Mucosa of descending colon (tissue), 3 donors: ENCODE results near the gene NXT2. TPM values are rescaled to one million over a fixed set of nuclear protein-coding genes. Genes with fewer than 3 reads are reported as not detected.

Source experiments
- ATAC-seq: fragments of 200-7000 bp; cut with Tn5 transposase; one replicate; pipeline ENCODE4 v1.9.1; 2020; ENCODE audit warnings: mild to moderate bottlenecking, moderate library complexity
- DNase-seq, 3 donors: peaks; one replicate each; pipeline ENCODE4 v3.0.0-alpha.2; 2020
- H3K36me3 ChIP-seq: fragments of 200-600 bp; one replicate; pipeline ENCODE4 v1.8.0; 2021; ENCODE audit warnings: low read depth, mild to moderate bottlenecking
- H3K4me1 ChIP-seq: fragments of 200-600 bp; one replicate; pipeline ENCODE4 v1.8.0; 2021; ENCODE audit warnings: low read depth, mild to moderate bottlenecking
- H3K4me3 ChIP-seq: fragments of 200-600 bp; one replicate; pipeline ENCODE4 v1.8.0; 2021; ENCODE audit warnings: mild to moderate bottlenecking
- H3K9me3 ChIP-seq: fragments of 200-600 bp; one replicate; pipeline ENCODE4 v1.8.0; 2021; ENCODE audit warnings: mild to moderate bottlenecking
- intact Hi-C, 2 donors: fragments of 100-400 bp; cut with DNase I in 1 of 2; cut with micrococcal nuclease in 1 of 2; formaldehyde crosslinking; loops; one replicate each; pipeline versions ENCODE4 v1.11.0 to v1.11.1; 2022; cut with DNase I, micrococcal nuclease
- total RNA-seq, 3 donors: library from RNA; stranded (reverse); fragmentation: NEBNext Ultra II Directional in 2 of 3; extraction: Animal tissue kit (Norgen Biotek cat#: 25700) in 2 of 3; gene quantifications; one replicate each; pipeline versions ENCODE4 v1.2.1 to v1.2.4, GENCODE V29; 2021 to 2023
- TF ChIP-seq, protein P1 (sequence below): fragments of 200-600 bp; IDR thresholded peaks from one replicate; pipeline ENCODE4 v1.8.0; 2022; ENCODE audit warnings: antibody characterized with exemption, mild to moderate bottlenecking
- donor health status: DM: no; HTN: no; CAD: no; lungs with moderate emphysema.
- donor health status: DM: no; HTN: no; CAD: no.
- donor health status: DM: no; HTN: yes; CAD: no.

The NXT2 gene
- total RNA-seq, 3 donors from 2014 or later, result 5.2 to 10.1 (median 9.0) TPM

DNA sequence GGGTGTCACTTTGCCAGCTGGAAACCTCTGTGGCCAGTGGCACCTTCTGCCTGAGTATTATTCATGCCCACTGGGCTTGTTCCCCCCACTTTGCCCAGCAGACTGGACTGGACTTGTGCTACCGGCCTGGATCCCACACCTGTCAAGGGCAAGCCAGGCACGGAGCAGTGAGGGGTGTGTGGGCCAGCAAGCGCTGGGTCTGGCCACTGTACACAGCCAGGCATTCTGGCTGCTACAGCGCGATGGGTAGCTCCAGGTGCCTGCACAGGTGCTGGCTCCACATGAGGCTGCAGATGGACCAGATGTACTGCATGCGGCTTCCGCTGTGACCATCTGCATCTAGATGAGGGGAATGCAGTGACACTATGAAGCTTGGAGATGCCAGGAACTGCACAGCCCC is 48.8 kb downstream of the NXT2 start:
- H3K36me3 ChIP-seq, result no peaks in the 10 kb centered on the region
- DNase-seq, result no peak
- no peaks in the 10 kb centered on the region for H3K9me3 ChIP-seq
- TF ChIP-seq, protein P1, sequence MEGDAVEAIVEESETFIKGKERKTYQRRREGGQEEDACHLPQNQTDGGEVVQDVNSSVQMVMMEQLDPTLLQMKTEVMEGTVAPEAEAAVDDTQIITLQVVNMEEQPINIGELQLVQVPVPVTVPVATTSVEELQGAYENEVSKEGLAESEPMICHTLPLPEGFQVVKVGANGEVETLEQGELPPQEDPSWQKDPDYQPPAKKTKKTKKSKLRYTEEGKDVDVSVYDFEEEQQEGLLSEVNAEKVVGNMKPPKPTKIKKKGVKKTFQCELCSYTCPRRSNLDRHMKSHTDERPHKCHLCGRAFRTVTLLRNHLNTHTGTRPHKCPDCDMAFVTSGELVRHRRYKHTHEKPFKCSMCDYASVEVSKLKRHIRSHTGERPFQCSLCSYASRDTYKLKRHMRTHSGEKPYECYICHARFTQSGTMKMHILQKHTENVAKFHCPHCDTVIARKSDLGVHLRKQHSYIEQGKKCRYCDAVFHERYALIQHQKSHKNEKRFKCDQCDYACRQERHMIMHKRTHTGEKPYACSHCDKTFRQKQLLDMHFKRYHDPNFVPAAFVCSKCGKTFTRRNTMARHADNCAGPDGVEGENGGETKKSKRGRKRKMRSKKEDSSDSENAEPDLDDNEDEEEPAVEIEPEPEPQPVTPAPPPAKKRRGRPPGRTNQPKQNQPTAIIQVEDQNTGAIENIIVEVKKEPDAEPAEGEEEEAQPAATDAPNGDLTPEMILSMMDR, result no peak
- no peak for ATAC-seq
- H3K4me3 ChIP-seq, result no peak overlapping the region
- no peaks in the 10 kb centered on the region for H3K4me1 ChIP-seq
- intact Hi-C loops, result no loop called here

GRCh38 chrX:109590176-109590575 is 53.5 kb downstream of the NXT2 start:
- intact Hi-C loops, result no loop called here

More at GRCh38 chrX:109590176-109590575, 53.5 kb downstream of the NXT2 start:
- Histone ChIP-seq H3K4me3 (no peak overlapping the region), H3K4me1 (no peaks in the 10 kb centered on the region), H3K36me3 (no peaks in the 10 kb centered on the region), H3K9me3 (no peaks in the 10 kb centered on the region)
- DNase-seq, result no peak
- ATAC-seq, result no peak
- TF ChIP-seq, protein P1, result no peak

Other genes starting within 250 kb of the NXT2 start
- gene GUCY2F, start 54.8 kb upstream of the NXT2 start, total RNA-seq, result not detected
- gene KCNE5, start 88.3 kb downstream of the NXT2 start, total RNA-seq, result not detected
- 10 to 100 TPM in 2 of 3 donors, 1 to 10 TPM in 1; 9.8 to 28.2 (median 18.4) TPM for gene ACSL4, start 196.4 kb downstream of the NXT2 start, total RNA-seq